ENCODE results near the gene TXNRD2.
A peak's percentile ranks its signal among the peaks of the same experiment; 100 is the strongest.
"Not testable (repeated sequence)": the region's sequence is repeated elsewhere in the genome, so short reads cannot be mapped to it uniquely, and the experiment has no call there.

The TXNRD2 gene

GRCh38 chr22:19888131-19888746 lies 53.4 kb downstream of the TXNRD2 start:
- no peak for DNase-seq (ENCODE audit: low read depth)

- DNase-seq (ENCODE audit: low read depth) = no peak
Measured at GRCh38 chr22:19887256-19887985, 54.2 kb downstream of the TXNRD2 start.

- no peak for DNase-seq (ENCODE audit: low read depth)
Measured at GRCh38 chr22:19886605-19887255, 54.9 kb downstream of the TXNRD2 start.

GRCh38 chr22:19885841-19886592 lies 55.6 kb downstream of the TXNRD2 start:
- DNase-seq (ENCODE audit: low read depth) = no peak

GRCh38 chr22:19884954-19885751 lies 56.5 kb downstream of the TXNRD2 start:
- DNase-seq (ENCODE audit: low read depth) = no peak

GRCh38 chr22:19884161-19884953 lies 57.3 kb downstream of the TXNRD2 start:
- no peak for DNase-seq (ENCODE audit: low read depth)

- DNase-seq (ENCODE audit: low read depth) = not testable (repeated sequence)
Measured at GRCh38 chr22:19883446-19883845, 58.2 kb downstream of the TXNRD2 start.

- no peak for DNase-seq (ENCODE audit: low read depth)
Measured at GRCh38 chr22:19882446-19883381, 58.9 kb downstream of the TXNRD2 start.

GRCh38 chr22:19880786-19881569 lies 60.6 kb downstream of the TXNRD2 start:
- DNase-seq (ENCODE audit: low read depth) = peak; percentile 91

GRCh38 chr22:19879992-19880785 lies 61.4 kb downstream of the TXNRD2 start:
- no peak for DNase-seq (ENCODE audit: low read depth)

GRCh38 chr22:19879643-19879991 lies 62.0 kb downstream of the TXNRD2 start:
- no peak for DNase-seq (ENCODE audit: low read depth)

- DNase-seq (ENCODE audit: low read depth) = no peak
Measured at GRCh38 chr22:19879246-19879570, 62.4 kb downstream of the TXNRD2 start.

GRCh38 chr22:19878461-19879245 lies 63.0 kb downstream of the TXNRD2 start:
- peak; percentile 47 for DNase-seq (ENCODE audit: low read depth)

GRCh38 chr22:19877626-19878339 lies 63.8 kb downstream of the TXNRD2 start:
- peak; percentile 65 for DNase-seq (ENCODE audit: low read depth)

- DNase-seq (ENCODE audit: low read depth) = no peak
Measured at GRCh38 chr22:19876941-19877625, 64.5 kb downstream of the TXNRD2 start.

GRCh38 chr22:19876314-19876940 lies 65.2 kb downstream of the TXNRD2 start:
- no peak for DNase-seq (ENCODE audit: low read depth)
